ENCODE results near the gene AFF3. TPM values are rescaled to one million over a fixed set of nuclear protein-coding genes. Genes with fewer than 3 reads are reported as not detected.

Gene AFF3
- total RNA-seq, 1 experiment from 2014 or later: 0.05 TPM

DNA sequence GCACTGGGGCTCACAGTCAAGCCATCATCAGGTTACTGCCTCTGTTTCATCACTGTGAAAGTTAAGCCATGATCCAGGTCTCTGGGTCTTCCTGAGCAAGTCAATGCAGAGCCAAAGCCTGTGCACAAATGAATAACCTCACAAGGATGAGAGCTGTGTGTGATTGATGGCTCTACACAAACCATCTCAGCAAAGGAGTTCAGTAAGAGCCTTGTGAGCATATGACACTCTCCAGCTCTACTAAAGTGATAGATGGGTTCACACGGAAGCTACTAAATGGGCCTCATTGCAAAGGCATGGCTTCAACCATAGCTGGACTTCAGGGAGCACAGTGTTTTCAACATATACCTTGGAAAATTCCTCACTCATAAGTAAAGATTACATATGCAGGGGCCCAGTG is 101.5 kb downstream of the AFF3 start:
- Histone ChIP-seq H3K36me3 (ENCODE audit: control insufficient read depth, insufficient read depth, low read length) (no peaks in the 10 kb centered on the region), H3K9me3 (no peaks in the 10 kb centered on the region), H3K4me1 (no peaks in the 10 kb centered on the region), H3K4me3 (ENCODE audit: low read depth, low read length) (no peak overlapping the region), H3K27me3 (replicated peaks; ENCODE audit: control insufficient read depth, insufficient read depth, low read length) (0 out of 2 replicates have a peak, but pooled peaks cover 1% of the 10 kb centered on the region)
- no TSS peak for BruUV-seq (replicated peaks)
- Mint-ChIP-seq H3K4me1 (ENCODE audit: low read depth, unreplicated experiment) (no peaks in the 10 kb centered on the region), H3K27me3 (ENCODE audit: insufficient read depth, unreplicated experiment) (peaks cover 16% of the 10 kb centered on the region), H3K9me3 (ENCODE audit: unreplicated experiment) (no peaks in the 10 kb centered on the region), H3K4me3 (ENCODE audit: unreplicated experiment) (no peak overlapping the region), H3K36me3 (ENCODE audit: insufficient read depth, unreplicated experiment) (no peaks in the 10 kb centered on the region), H3K27ac (ENCODE audit: unreplicated experiment) (no peak overlapping the region)
- DNase-seq: no peak
- POLR2A ChIA-PET: no interaction called here
- intact Hi-C loops (cut with micrococcal nuclease; ENCODE audit: unreplicated experiment): no loop called here
- CTCF ChIA-PET: no interaction called here
- TF ChIP-seq CTCF (IDR thresholded peaks at IDR 0.05; ENCODE audit: insufficient read depth in 1 of 2, low read depth in 1 of 2, low read length in 1 of 2, severe bottlenecking in 1 of 2, unreplicated experiment in 1 of 2): no peak

- H3K9me3 Mint-ChIP-seq (ENCODE audit: unreplicated experiment): no peaks in the 10 kb centered on the region
- no peak for TF ChIP-seq CTCF (IDR thresholded peaks at IDR 0.05; ENCODE audit: insufficient read depth in 1 of 2, low read depth in 1 of 2, low read length in 1 of 2, severe bottlenecking in 1 of 2, unreplicated experiment in 1 of 2)
- no peak for DNase-seq
- H3K27ac Mint-ChIP-seq (ENCODE audit: unreplicated experiment): no peak overlapping the region
- Histone ChIP-seq H3K9me3 (no peaks in the 10 kb centered on the region), H3K27me3 (replicated peaks; ENCODE audit: control insufficient read depth, insufficient read depth, low read length) (0 out of 2 replicates have a peak, but pooled peaks cover 1% of the 10 kb centered on the region), H3K4me1 (no peaks in the 10 kb centered on the region), H3K36me3 (ENCODE audit: control insufficient read depth, insufficient read depth, low read length) (no peaks in the 10 kb centered on the region), H3K4me3 (ENCODE audit: low read depth, low read length) (no peak overlapping the region)
- ChIA-PET CTCF (no interaction called here), POLR2A (no interaction called here)
- BruUV-seq (replicated peaks): no TSS peak
- no peaks in the 10 kb centered on the region for H3K4me1 Mint-ChIP-seq (ENCODE audit: low read depth, unreplicated experiment)
- no peak overlapping the region for H3K4me3 Mint-ChIP-seq (ENCODE audit: unreplicated experiment)
- peaks cover 13% of the 10 kb centered on the region for H3K27me3 Mint-ChIP-seq (ENCODE audit: insufficient read depth, unreplicated experiment)
- H3K36me3 Mint-ChIP-seq (ENCODE audit: insufficient read depth, unreplicated experiment): no peaks in the 10 kb centered on the region
- intact Hi-C loops (cut with micrococcal nuclease; ENCODE audit: unreplicated experiment): no loop called here
Observed at GRCh38 chr2:100039291-100039980, 103.0 kb downstream of the AFF3 start.

- intact Hi-C loops (cut with micrococcal nuclease; ENCODE audit: unreplicated experiment): no loop called here
- peaks cover 11% of the 10 kb centered on the region for H3K27me3 Mint-ChIP-seq (ENCODE audit: insufficient read depth, unreplicated experiment)
- no peak for TF ChIP-seq CTCF (IDR thresholded peaks at IDR 0.05; ENCODE audit: insufficient read depth in 1 of 2, low read depth in 1 of 2, low read length in 1 of 2, severe bottlenecking in 1 of 2, unreplicated experiment in 1 of 2)
- no peak for DNase-seq
- BruUV-seq (replicated peaks): no TSS peak
- no peak overlapping the region for H3K4me3 Mint-ChIP-seq (ENCODE audit: unreplicated experiment)
- no peaks in the 10 kb centered on the region for H3K27me3 ChIP-seq (replicated peaks; ENCODE audit: control insufficient read depth, insufficient read depth, low read length)
- no peaks in the 10 kb centered on the region for H3K9me3 Mint-ChIP-seq (ENCODE audit: unreplicated experiment)
- H3K36me3 Mint-ChIP-seq (ENCODE audit: insufficient read depth, unreplicated experiment): no peaks in the 10 kb centered on the region
- H3K4me1 Mint-ChIP-seq (ENCODE audit: low read depth, unreplicated experiment): no peaks in the 10 kb centered on the region
- H3K27ac Mint-ChIP-seq (ENCODE audit: unreplicated experiment): no peak overlapping the region
- no peak overlapping the region for H3K4me3 ChIP-seq (ENCODE audit: low read depth, low read length)
- no peaks in the 10 kb centered on the region for H3K9me3 ChIP-seq
- H3K4me1 ChIP-seq: no peaks in the 10 kb centered on the region
- POLR2A ChIA-PET: no interaction called here
- no peaks in the 10 kb centered on the region for H3K36me3 ChIP-seq (ENCODE audit: control insufficient read depth, insufficient read depth, low read length)
- CTCF ChIA-PET: no interaction called here
Observed at GRCh38 chr2:100038011-100038410, 104.4 kb downstream of the AFF3 start.
